Esophagus squamous epithelium (tissue), 4 donors: ENCODE measurements around the gene SOX10.

Experiments
- POLR2A ChIP-seq, 4 donors: fragments of 450-650 bp; IDR thresholded peaks; one replicate each; pipeline ENCODE4 v1.6.1; 2017; ENCODE audit warnings: antibody characterized with exemption in 4 of 4, mild to moderate bottlenecking in 4 of 4, moderate library complexity in 3 of 4
- TF ChIP-seq, protein P1 (sequence below), 6 experiments: fragments of 450-650 bp in 4 of 6; fragments of 200-600 bp in 2 of 6; sonication (generic) in 2 of 6; IDR thresholded peaks; one replicate each; pipeline ENCODE4 v1.5.1; 2016 to 2019; ENCODE audit warnings: antibody characterized with exemption in 6 of 6, mild to moderate bottlenecking in 4 of 6, moderate library complexity in 4 of 6

DNA sequence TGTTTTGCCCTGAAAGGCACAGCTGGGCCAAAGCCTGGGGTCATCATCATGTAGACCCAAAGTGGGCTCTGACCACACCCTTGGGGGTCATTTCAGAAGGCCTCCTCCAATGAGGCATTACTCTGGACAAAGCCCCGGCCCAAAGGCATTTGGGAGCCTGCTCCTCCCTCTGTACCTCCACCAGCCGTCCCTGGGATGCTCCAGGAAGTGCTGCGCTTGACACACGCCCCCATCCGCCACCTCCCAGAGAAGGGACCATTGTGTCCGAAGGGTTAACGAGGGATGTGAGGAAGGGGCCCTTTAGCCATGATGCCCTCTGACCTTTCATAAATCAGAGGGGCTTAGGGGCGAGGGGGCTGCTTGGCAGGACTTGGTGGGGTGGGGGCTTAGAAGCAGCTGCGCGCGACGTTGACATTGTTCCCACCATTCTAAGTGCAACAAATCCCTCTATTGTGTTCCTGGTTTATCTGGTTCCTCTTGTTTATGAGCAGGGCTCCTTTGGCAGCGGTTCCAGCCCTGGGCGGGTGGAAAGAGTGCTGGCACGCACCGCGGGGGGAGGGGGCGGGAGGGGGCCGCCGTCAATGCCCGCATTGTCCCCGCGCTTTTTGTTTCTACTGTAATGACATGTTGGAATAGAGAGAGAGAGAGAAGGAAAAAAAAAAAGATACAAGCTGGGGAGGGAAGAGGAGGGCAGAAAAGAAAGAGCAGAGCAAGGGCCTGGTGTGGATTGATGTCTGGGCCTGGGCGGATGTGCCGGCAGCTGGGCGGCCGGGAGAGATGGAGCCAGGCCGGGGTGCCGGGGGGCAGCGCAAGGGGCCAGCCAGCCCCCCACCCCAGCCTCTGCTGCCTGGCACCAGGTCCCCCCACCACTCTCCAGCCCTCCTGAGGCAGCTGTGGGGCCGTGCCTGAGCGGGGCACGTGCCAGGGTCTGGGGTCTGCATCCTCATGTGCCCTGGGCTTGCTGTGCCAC lies 32.1 kb upstream of the SOX10 start:
- TF ChIP-seq, protein P1, sequence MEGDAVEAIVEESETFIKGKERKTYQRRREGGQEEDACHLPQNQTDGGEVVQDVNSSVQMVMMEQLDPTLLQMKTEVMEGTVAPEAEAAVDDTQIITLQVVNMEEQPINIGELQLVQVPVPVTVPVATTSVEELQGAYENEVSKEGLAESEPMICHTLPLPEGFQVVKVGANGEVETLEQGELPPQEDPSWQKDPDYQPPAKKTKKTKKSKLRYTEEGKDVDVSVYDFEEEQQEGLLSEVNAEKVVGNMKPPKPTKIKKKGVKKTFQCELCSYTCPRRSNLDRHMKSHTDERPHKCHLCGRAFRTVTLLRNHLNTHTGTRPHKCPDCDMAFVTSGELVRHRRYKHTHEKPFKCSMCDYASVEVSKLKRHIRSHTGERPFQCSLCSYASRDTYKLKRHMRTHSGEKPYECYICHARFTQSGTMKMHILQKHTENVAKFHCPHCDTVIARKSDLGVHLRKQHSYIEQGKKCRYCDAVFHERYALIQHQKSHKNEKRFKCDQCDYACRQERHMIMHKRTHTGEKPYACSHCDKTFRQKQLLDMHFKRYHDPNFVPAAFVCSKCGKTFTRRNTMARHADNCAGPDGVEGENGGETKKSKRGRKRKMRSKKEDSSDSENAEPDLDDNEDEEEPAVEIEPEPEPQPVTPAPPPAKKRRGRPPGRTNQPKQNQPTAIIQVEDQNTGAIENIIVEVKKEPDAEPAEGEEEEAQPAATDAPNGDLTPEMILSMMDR (IDR thresholded peaks at IDR 0.05), result no peak
- no peak for TF ChIP-seq POLR2A (IDR thresholded peaks at IDR 0.05)
